Measurements from ENCODE around the gene RAB9B. TPM values are rescaled to one million over a fixed set of nuclear protein-coding genes. Genes with fewer than 3 reads are reported as not detected.

Gene RAB9B
- total RNA-seq, 4 donors from 2014 or later = 0.40 to 2.6 (median 1.7) TPM

DNA sequence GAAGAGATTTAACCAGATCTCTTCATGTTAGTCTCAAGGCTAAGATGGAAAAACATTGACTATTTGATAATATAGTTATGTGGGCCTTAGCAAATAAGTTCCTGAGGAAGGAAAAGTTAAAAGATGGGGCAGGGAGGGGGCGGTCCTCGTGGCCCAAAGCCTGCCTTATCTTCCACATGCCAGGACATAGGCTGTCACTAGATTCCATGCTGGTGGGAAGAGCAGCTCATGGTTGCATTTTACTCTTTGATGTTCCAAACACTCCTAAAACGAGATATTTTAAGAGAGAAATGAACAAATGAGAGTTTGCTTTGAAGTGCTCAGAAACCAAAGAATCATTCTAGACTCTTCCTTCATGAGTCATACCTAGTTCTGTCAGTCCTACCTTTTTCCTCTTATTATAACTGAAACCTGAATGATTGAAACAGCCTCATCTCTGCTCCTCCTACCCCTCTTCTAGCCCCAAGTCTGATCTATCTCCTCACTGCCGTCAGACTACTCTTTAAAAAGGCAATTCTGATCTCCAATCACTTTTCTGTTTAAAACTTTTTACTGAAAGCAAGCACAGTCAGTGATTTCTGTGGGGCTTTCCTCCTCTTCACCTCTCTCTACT, 25.1 kb downstream of the RAB9B start:
- DNase-seq = no peak
- intact Hi-C loops (cut with DNase I; ENCODE audit: low total_unique reads) (no loop called here), in situ Hi-C loops (cut with MboI; ENCODE audit: low pct_ligation_motif_present in 1 of 4, low pct_unique_long_range_greater_than_20kb in 1 of 4, low sequenced_read_pairs in 3 of 4) (loop anchor here in 2 of 4 donors (25.0 kb wide), 1 partner anchor 270 kb away; no protein-coding TSS in a partner anchor)
- TF ChIP-seq, protein P1, sequence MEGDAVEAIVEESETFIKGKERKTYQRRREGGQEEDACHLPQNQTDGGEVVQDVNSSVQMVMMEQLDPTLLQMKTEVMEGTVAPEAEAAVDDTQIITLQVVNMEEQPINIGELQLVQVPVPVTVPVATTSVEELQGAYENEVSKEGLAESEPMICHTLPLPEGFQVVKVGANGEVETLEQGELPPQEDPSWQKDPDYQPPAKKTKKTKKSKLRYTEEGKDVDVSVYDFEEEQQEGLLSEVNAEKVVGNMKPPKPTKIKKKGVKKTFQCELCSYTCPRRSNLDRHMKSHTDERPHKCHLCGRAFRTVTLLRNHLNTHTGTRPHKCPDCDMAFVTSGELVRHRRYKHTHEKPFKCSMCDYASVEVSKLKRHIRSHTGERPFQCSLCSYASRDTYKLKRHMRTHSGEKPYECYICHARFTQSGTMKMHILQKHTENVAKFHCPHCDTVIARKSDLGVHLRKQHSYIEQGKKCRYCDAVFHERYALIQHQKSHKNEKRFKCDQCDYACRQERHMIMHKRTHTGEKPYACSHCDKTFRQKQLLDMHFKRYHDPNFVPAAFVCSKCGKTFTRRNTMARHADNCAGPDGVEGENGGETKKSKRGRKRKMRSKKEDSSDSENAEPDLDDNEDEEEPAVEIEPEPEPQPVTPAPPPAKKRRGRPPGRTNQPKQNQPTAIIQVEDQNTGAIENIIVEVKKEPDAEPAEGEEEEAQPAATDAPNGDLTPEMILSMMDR (IDR thresholded peaks at IDR 0.05) = no peak
- TF ChIP-seq POLR2A (IDR thresholded peaks at IDR 0.05) = no peak
- TF ChIP-seq POLR2AphosphoS5 (IDR thresholded peaks at IDR 0.05) = no peak
- TF ChIP-seq EP300 (IDR thresholded peaks at IDR 0.05; ENCODE audit: low read depth) = no peak
- Histone ChIP-seq H3K4me3 (no peak overlapping the region), H3K27ac (no peak overlapping the region), H3K36me3 (no peaks in the 10 kb centered on the region), H3K9me3 (no peaks in the 10 kb centered on the region), H3K27me3 (no peaks in the 10 kb centered on the region), H3K4me1 (no peaks in the 10 kb centered on the region)
- 50 to 58% methylated on average over 3 to 4 of the region's 4 CpGs for WGBS, 2 donors (ENCODE audit: low coverage in 1 of 2)

DNA sequence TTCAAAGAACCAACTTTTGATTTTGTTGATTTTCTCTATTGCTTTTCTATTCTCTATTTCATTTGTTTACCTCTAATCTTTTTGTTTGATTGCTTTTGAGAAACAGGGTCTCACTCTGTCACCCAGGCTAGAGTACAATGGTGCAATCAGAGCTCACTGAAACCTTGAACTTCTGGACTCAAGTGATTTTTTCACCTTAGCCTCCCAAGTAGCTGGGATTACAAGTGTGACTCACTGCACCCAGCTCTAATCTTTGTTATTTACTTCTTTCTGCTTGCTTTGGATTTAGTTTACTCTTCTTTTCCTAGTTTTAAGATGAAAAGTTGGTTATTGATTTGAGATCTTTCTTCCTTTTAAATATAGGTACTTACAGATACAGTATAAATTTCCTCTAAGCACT, 26.2 kb downstream of the RAB9B start:
- TF ChIP-seq, protein P1 (IDR thresholded peaks at IDR 0.05) = no peak
- no peak for TF ChIP-seq EP300 (IDR thresholded peaks at IDR 0.05; ENCODE audit: low read depth)
- TF ChIP-seq POLR2AphosphoS5 (IDR thresholded peaks at IDR 0.05) = no peak
- TF ChIP-seq POLR2A (IDR thresholded peaks at IDR 0.05) = no peak
- intact Hi-C loops (cut with DNase I; ENCODE audit: low total_unique reads) (no loop called here), in situ Hi-C loops (cut with MboI; ENCODE audit: low pct_ligation_motif_present in 1 of 4, low pct_unique_long_range_greater_than_20kb in 1 of 4, low sequenced_read_pairs in 3 of 4) (loop anchor here in 2 of 4 donors (25.0 kb wide), 1 partner anchor 269 kb away; no protein-coding TSS in a partner anchor)
- H3K4me3 ChIP-seq = no peak overlapping the region
- no peaks in the 10 kb centered on the region for H3K36me3 ChIP-seq
- DNase-seq = no peak
- no peaks in the 10 kb centered on the region for H3K27me3 ChIP-seq
- no peaks in the 10 kb centered on the region for H3K4me1 ChIP-seq
- no peak overlapping the region for H3K27ac ChIP-seq
- no peaks in the 10 kb centered on the region for H3K9me3 ChIP-seq

DNA sequence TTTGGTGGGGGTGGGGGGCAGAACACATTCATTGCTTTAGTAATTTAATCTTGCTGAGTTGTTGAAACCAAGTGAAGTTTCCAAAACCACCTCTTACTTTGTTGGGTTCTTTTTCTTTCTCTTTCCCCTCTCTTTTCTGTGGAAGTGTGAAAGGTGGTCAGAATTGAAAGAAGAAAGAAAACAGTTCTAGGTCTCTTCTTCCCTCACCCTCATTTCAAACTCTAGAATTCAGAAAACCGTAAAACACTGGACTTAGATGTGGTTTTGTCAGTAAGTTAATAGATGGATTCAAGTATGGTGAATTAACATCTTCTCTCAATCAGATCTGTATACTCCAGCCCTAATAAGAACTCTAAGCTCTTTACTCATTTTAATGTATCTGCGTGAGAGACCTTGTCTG, 31.7 kb downstream of the RAB9B start:
- H3K4me1 ChIP-seq = no peaks in the 10 kb centered on the region
- in situ Hi-C loops (cut with MboI; ENCODE audit: low pct_ligation_motif_present in 1 of 4, low pct_unique_long_range_greater_than_20kb in 1 of 4, low sequenced_read_pairs in 3 of 4) (loop anchor here in 2 of 4 donors (25.0 kb wide), 1 partner anchor 263 kb away; no protein-coding TSS in a partner anchor), intact Hi-C loops (cut with DNase I; ENCODE audit: low total_unique reads) (no loop called here)
- TF ChIP-seq POLR2AphosphoS5 (IDR thresholded peaks at IDR 0.05) = no peak
- TF ChIP-seq EP300 (IDR thresholded peaks at IDR 0.05; ENCODE audit: low read depth) = no peak
- TF ChIP-seq, protein P1 (IDR thresholded peaks at IDR 0.05) = no peak
- no peak for TF ChIP-seq POLR2A (IDR thresholded peaks at IDR 0.05)
- WGBS, 2 donors (ENCODE audit: low coverage in 1 of 2) = 72 to 94% methylated on average over 2 of the region's 2 CpGs
- H3K9me3 ChIP-seq = no peaks in the 10 kb centered on the region
- no peaks in the 10 kb centered on the region for H3K27me3 ChIP-seq
- H3K27ac ChIP-seq = no peak overlapping the region
- H3K4me3 ChIP-seq = no peak overlapping the region
- no peaks in the 10 kb centered on the region for H3K36me3 ChIP-seq
- no peak for DNase-seq

DNA sequence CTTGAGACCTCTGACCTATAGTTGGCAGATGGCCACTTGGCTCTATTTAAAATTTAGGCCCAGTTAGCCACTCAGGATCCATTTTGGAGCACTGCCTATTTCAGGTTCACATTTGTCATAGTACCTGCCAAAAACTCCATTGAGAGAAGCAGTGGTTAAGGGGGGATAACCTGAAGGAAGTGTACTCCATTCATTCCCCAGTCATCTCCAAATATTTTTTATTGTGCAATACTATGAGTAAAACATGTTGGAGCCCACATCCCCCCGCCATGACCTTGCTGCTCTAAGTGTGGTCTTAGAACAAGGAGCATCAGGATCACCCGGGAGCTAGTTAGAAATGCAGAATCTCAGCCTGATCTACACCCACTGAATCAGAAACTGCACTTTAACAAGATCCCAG, 34.4 kb downstream of the RAB9B start:
- H3K27ac ChIP-seq = no peak overlapping the region
- TF ChIP-seq POLR2A (IDR thresholded peaks at IDR 0.05) = no peak
- no peaks in the 10 kb centered on the region for H3K9me3 ChIP-seq
- in situ Hi-C loops (cut with MboI; ENCODE audit: low pct_ligation_motif_present in 1 of 4, low pct_unique_long_range_greater_than_20kb in 1 of 4, low sequenced_read_pairs in 3 of 4) (loop anchor here in 1 of 4 donors (25.0 kb wide), 1 partner anchor 260 kb away; no protein-coding TSS in a partner anchor), intact Hi-C loops (cut with DNase I; ENCODE audit: low total_unique reads) (loop anchor here (5.0 kb wide), 1 partner anchor 80 kb away; no protein-coding TSS in a partner anchor)
- DNase-seq = no peak
- H3K27me3 ChIP-seq = no peaks in the 10 kb centered on the region
- no peak overlapping the region for H3K4me3 ChIP-seq
- 81% methylated on average over 2 of the region's 2 CpGs; no CpG with 5 or more reads in 1 of the 2 donors for WGBS, 2 donors (ENCODE audit: low coverage in 1 of 2)
- no peaks in the 10 kb centered on the region for H3K4me1 ChIP-seq
- no peaks in the 10 kb centered on the region for H3K36me3 ChIP-seq

Data from transverse colon (tissue), 4 donors.